ENCODE measurements around the gene STK39.

The STK39 gene

GRCh38 chr2:168239281-168239680 is 8.1 kb downstream of the STK39 start:
- no peak overlapping the region for H4K91ac ChIP-seq (ENCODE audit: low read length)

GRCh38 chr2:168237741-168238140 is 9.7 kb downstream of the STK39 start:
- Histone ChIP-seq H2BK120ac (ENCODE audit: low read depth, low read length) (no peak overlapping the region), H3K14ac (ENCODE audit: low read length in 2 of 2) (no peak overlapping the region), H3K27ac (ENCODE audit: low read length, poor library complexity, severe bottlenecking) (no peak overlapping the region), H3K9ac (ENCODE audit: low read length) (no peak overlapping the region), H2BK5ac (ENCODE audit: low read depth, low read length, poor library complexity, severe bottlenecking) (no peak overlapping the region), H3K23ac (ENCODE audit: low read length in 2 of 2) (no peak overlapping the region), H3K4me2 (ENCODE audit: low read length, poor library complexity, severe bottlenecking) (no peak overlapping the region), H3K36me3 (ENCODE audit: control insufficient read depth in 1 of 2, insufficient read depth in 2 of 2, low read depth in 1 of 2, low read length in 2 of 2) (no peaks in the 10 kb centered on the region), H4K91ac (ENCODE audit: low read length) (no peak overlapping the region), H2BK15ac (ENCODE audit: low read depth, poor library complexity, severe bottlenecking) (no peak overlapping the region), H3K18ac (ENCODE audit: low read depth in 1 of 2, low read length in 2 of 2) (no peak overlapping the region), H3K4me1 (ENCODE audit: control insufficient read depth, insufficient read depth, low read depth, low read length) (peaks cover 5% of the 10 kb centered on the region), H2BK12ac (ENCODE audit: low read length in 2 of 2) (no peak overlapping the region), H3K9me3 (ENCODE audit: control insufficient read depth, low read length) (no peaks in the 10 kb centered on the region), H2AK5ac (ENCODE audit: low read length, severe bottlenecking) (no peak overlapping the region), H4K8ac (ENCODE audit: low read length) (no peak overlapping the region), H3K4ac (ENCODE audit: low read depth in 1 of 2, low read length in 2 of 2) (no peak overlapping the region), H3K79me1 (replicated peaks; ENCODE audit: low read length, poor library complexity, severe bottlenecking) (peaks cover 18% of the 10 kb centered on the region), H3K4me3 (ENCODE audit: insufficient read depth in 1 of 2, low read depth in 1 of 2, low read length in 2 of 2) (no peak overlapping the region), H2AFZ (ENCODE audit: low read depth, low read length) (no peak overlapping the region), H3K27me3 (ENCODE audit: control insufficient read depth in 1 of 2, insufficient read depth in 1 of 2, low read length in 2 of 2) (no peaks in the 10 kb centered on the region)
- WGBS, result 18% methylated on average over 1 of the region's 1 CpG
- DNase-seq, result peak; percentile 42

More at GRCh38 chr2:168239281-168239680, 8.1 kb downstream of the STK39 start:
- Histone ChIP-seq H3K27ac (ENCODE audit: low read length, poor library complexity, severe bottlenecking) (no peak overlapping the region), H2BK12ac (ENCODE audit: low read length in 2 of 2) (no peak overlapping the region), H2AK5ac (ENCODE audit: low read length, severe bottlenecking) (no peak overlapping the region), H3K23ac (ENCODE audit: low read length in 2 of 2) (no peak overlapping the region), H3K4me2 (ENCODE audit: low read length, poor library complexity, severe bottlenecking) (no peak overlapping the region), H3K18ac (ENCODE audit: low read depth in 1 of 2, low read length in 2 of 2) (no peak overlapping the region), H2BK5ac (ENCODE audit: low read depth, low read length, poor library complexity, severe bottlenecking) (no peak overlapping the region), H2BK15ac (ENCODE audit: low read depth, poor library complexity, severe bottlenecking) (no peak overlapping the region), H3K14ac (ENCODE audit: low read length in 2 of 2) (no peak overlapping the region), H4K8ac (ENCODE audit: low read length) (peak overlapping the region; percentile 19), H2AFZ (ENCODE audit: low read depth, low read length) (no peak overlapping the region), H3K36me3 (ENCODE audit: control insufficient read depth in 1 of 2, insufficient read depth in 2 of 2, low read depth in 1 of 2, low read length in 2 of 2) (no peaks in the 10 kb centered on the region), H3K9me3 (ENCODE audit: control insufficient read depth, low read length) (no peaks in the 10 kb centered on the region), H3K27me3 (ENCODE audit: control insufficient read depth in 1 of 2, insufficient read depth in 1 of 2, low read length in 2 of 2) (no peaks in the 10 kb centered on the region), H2BK120ac (ENCODE audit: low read depth, low read length) (no peak overlapping the region), H3K79me1 (replicated peaks; ENCODE audit: low read length, poor library complexity, severe bottlenecking) (peaks cover 15% of the 10 kb centered on the region), H3K4ac (ENCODE audit: low read depth in 1 of 2, low read length in 2 of 2) (no peak overlapping the region), H3K4me3 (ENCODE audit: insufficient read depth in 1 of 2, low read depth in 1 of 2, low read length in 2 of 2) (no peak overlapping the region), H3K4me1 (ENCODE audit: control insufficient read depth, insufficient read depth, low read depth, low read length) (peaks cover 6% of the 10 kb centered on the region), H3K9ac (ENCODE audit: low read length) (no peak overlapping the region)
- whole genome bisulfite sequencing, result over 99% methylated on average over 5 of the region's 5 CpGs
- no peak for DNase-seq

- no peak overlapping the region for H3K9ac ChIP-seq (ENCODE audit: low read length)
- no peak overlapping the region for H2AK5ac ChIP-seq (ENCODE audit: low read length, severe bottlenecking)
- no peak overlapping the region for H4K8ac ChIP-seq (ENCODE audit: low read length)
- H3K4me2 ChIP-seq (ENCODE audit: low read length, poor library complexity, severe bottlenecking), result no peak overlapping the region
- no peak overlapping the region for H3K14ac ChIP-seq (ENCODE audit: low read length in 2 of 2)
- H2BK120ac ChIP-seq (ENCODE audit: low read depth, low read length), result no peak overlapping the region
- H2AFZ ChIP-seq (ENCODE audit: low read depth, low read length), result no peak overlapping the region
- H3K23ac ChIP-seq (ENCODE audit: low read length in 2 of 2), result no peak overlapping the region
- no peak overlapping the region for H4K91ac ChIP-seq (ENCODE audit: low read length)
- H2BK15ac ChIP-seq (ENCODE audit: low read depth, poor library complexity, severe bottlenecking), result no peak overlapping the region
- no peaks in the 10 kb centered on the region for H3K27me3 ChIP-seq (ENCODE audit: control insufficient read depth in 1 of 2, insufficient read depth in 1 of 2, low read length in 2 of 2)
- no peak for DNase-seq
- H3K27ac ChIP-seq (ENCODE audit: low read length, poor library complexity, severe bottlenecking), result no peak overlapping the region
- no peak overlapping the region for H2BK5ac ChIP-seq (ENCODE audit: low read depth, low read length, poor library complexity, severe bottlenecking)
- no peak overlapping the region for H2BK12ac ChIP-seq (ENCODE audit: low read length in 2 of 2)
- no peak overlapping the region for H3K4ac ChIP-seq (ENCODE audit: low read depth in 1 of 2, low read length in 2 of 2)
- H3K4me1 ChIP-seq (ENCODE audit: control insufficient read depth, insufficient read depth, low read depth, low read length), result peaks cover 1% of the 10 kb centered on the region
- H3K36me3 ChIP-seq (ENCODE audit: control insufficient read depth in 1 of 2, insufficient read depth in 2 of 2, low read depth in 1 of 2, low read length in 2 of 2), result peaks cover 0 to 3% of the 10 kb centered on the region in 2 experiments
- no peaks in the 10 kb centered on the region for H3K9me3 ChIP-seq (ENCODE audit: control insufficient read depth, low read length)
- no peak overlapping the region for H3K4me3 ChIP-seq (ENCODE audit: insufficient read depth in 1 of 2, low read depth in 1 of 2, low read length in 2 of 2)
- H3K79me1 ChIP-seq (replicated peaks; ENCODE audit: low read length, poor library complexity, severe bottlenecking), result peaks cover 24% of the 10 kb centered on the region
- no peak overlapping the region for H3K18ac ChIP-seq (ENCODE audit: low read depth in 1 of 2, low read length in 2 of 2)
- 94% methylated on average over 2 of the region's 2 CpGs for WGBS
Measured at GRCh38 chr2:168234407-168235085, 12.8 kb downstream of the STK39 start.

- no peaks in the 10 kb centered on the region for H3K9me3 ChIP-seq (ENCODE audit: control insufficient read depth, low read length)
- no peak overlapping the region for H3K14ac ChIP-seq (ENCODE audit: low read length in 2 of 2)
- H2AFZ ChIP-seq (ENCODE audit: low read depth, low read length), result no peak overlapping the region
- WGBS, result 94% methylated on average over 2 of the region's 5 CpGs
- H2BK15ac ChIP-seq (ENCODE audit: low read depth, poor library complexity, severe bottlenecking), result no peak overlapping the region
- no peak overlapping the region for H3K27ac ChIP-seq (ENCODE audit: low read length, poor library complexity, severe bottlenecking)
- no peak overlapping the region for H3K4ac ChIP-seq (ENCODE audit: low read depth in 1 of 2, low read length in 2 of 2)
- no peak overlapping the region for H4K8ac ChIP-seq (ENCODE audit: low read length)
- no peaks in the 10 kb centered on the region for H3K27me3 ChIP-seq (ENCODE audit: control insufficient read depth in 1 of 2, insufficient read depth in 1 of 2, low read length in 2 of 2)
- no peak overlapping the region for H2BK12ac ChIP-seq (ENCODE audit: low read length in 2 of 2)
- peaks cover 0 to 3% of the 10 kb centered on the region in 2 experiments for H3K36me3 ChIP-seq (ENCODE audit: control insufficient read depth in 1 of 2, insufficient read depth in 2 of 2, low read depth in 1 of 2, low read length in 2 of 2)
- DNase-seq, result no peak
- peaks cover 1% of the 10 kb centered on the region for H3K4me1 ChIP-seq (ENCODE audit: control insufficient read depth, insufficient read depth, low read depth, low read length)
- H2BK5ac ChIP-seq (ENCODE audit: low read depth, low read length, poor library complexity, severe bottlenecking), result no peak overlapping the region
- H2BK120ac ChIP-seq (ENCODE audit: low read depth, low read length), result no peak overlapping the region
- no peak overlapping the region for H3K4me2 ChIP-seq (ENCODE audit: low read length, poor library complexity, severe bottlenecking)
- H3K18ac ChIP-seq (ENCODE audit: low read depth in 1 of 2, low read length in 2 of 2), result no peak overlapping the region
- peak overlapping the region; percentile 26 for H3K9ac ChIP-seq (ENCODE audit: low read length)
- peak overlapping the region in 1 of 2 experiments; percentile 11 for H3K4me3 ChIP-seq (ENCODE audit: insufficient read depth in 1 of 2, low read depth in 1 of 2, low read length in 2 of 2)
- no peak overlapping the region for H4K91ac ChIP-seq (ENCODE audit: low read length)
- H2AK5ac ChIP-seq (ENCODE audit: low read length, severe bottlenecking), result no peak overlapping the region
- H3K79me1 ChIP-seq (replicated peaks; ENCODE audit: low read length, poor library complexity, severe bottlenecking), result peaks cover 21% of the 10 kb centered on the region
- H3K23ac ChIP-seq (ENCODE audit: low read length in 2 of 2), result no peak overlapping the region
Measured at GRCh38 chr2:168233726-168234406, 13.5 kb downstream of the STK39 start.

Data from mesenchymal stem cell (in vitro differentiated cells and primary cell).